Activated CD8-positive, alpha-beta memory T cell treated with anti-CD3 and anti-CD28 coated beads for 24 hours (primary cell): Measurements from ENCODE around the gene URB1.
A peak's percentile ranks its signal among the peaks of the same experiment; 100 is the strongest.
"Not testable (repeated sequence)": the region's sequence is repeated elsewhere in the genome, so short reads cannot be mapped to it uniquely, and the experiment has no call there.

Source experiments
- DNase-seq: peaks from one replicate; pipeline ENCODE4 v3.0.0-alpha.2; 2020

Gene URB1

DNA sequence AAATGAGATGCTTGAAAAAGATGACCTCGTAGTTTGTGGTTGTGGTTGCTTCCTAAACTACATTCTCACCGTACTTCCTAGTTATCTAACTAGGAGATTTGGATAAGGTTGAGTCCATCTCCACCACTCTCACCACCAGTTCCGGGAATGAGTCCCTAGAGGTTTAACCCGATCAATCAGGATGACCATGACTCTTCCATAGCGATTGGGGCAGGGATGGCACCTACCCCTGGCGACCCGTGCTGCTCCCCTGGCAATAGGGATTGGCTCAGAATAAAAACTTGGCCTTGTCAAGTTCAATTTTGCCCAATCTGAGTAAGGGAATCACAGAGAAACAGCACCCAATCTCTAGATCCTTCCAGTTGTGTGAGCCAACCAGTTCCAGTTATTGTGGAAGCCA lies 111.3 kb downstream of the URB1 start:
- DNase-seq: no peak

DNA sequence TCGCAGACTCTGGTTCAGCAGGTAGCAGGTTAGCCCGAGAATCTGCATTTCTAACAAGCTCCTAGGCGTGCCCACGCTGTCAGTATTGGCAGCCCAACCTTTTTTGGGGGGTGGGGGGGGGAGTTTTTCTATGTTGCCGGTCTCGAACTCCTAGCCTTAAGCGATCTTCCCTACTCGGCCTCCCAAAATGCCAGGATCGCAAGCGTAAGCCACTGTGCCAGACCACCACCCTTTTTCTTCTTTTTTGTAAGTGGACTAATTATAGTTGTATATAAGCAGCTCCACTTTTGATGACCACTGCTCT lies 113.5 kb downstream of the URB1 start:
- DNase-seq: no peak

DNA sequence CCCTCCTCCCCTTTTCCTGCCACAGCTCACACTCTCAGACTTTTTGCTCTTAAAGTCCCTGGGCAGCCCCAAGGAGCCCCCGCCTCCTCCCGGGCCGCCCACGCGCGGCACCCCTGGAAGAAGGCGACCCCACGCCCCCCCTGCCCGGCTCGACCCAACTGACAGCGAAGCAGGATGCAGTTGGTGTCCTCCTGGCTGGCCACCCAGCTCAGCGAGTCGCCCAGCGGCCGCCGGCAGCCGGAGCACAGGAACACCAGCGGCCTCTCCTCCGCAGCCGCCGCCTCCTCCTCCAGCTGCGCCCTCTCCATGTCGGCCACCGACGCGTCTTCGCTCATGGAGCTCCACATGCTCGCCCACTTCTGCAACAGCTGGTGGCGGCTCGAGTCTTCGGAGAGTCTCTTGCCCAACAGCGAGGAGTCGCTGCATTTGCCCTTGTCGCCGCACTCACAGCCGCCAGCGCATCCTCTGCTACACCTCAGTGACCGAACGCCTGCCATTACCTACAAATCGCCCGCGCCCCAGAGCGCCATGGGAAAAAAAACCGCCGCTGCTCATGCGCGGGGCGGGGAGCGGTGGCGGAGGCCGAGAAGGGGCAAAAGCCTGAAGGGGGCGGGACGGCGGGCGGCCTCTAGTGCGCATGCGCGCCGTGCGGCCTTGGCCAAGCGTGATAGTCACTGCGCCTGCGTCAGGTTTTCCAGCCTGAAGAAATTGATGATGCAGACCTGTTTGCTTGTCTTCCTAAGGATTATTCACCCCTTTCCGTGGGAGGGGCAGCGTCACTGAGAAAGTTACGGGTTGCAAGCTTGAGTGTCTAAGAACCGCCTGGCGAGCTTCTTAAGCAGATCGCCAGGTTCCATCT lies 114.1 kb downstream of the URB1 start, which contains the start of gene MIS18A:
TSS of gene MIS18A (minus strand) at position 532 of the 859 bp plus-strand sequence. CDS start at position 497, 35 bp downstream.
- DNase-seq: peak; percentile 99

DNA sequence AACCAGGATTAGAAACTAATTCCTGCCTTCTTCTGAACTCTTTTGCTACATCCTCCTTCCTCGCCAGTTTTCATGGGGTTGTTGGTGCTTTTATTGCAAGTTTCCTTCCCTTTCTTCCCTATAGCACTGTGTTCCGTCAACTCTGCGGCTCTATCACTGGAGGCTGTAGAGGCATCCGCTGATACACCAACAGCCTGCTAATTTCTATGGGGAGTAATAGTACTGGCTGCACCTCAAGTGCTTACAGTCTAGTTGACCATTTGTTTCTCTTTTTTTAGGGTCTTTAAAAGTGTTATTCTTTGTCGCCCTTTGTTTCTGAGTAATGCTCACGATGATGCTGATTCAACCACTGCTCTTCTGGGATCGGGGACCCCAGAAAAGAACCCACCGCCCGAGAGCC lies 114.7 kb downstream of the URB1 start:
- no peak for DNase-seq

DNA sequence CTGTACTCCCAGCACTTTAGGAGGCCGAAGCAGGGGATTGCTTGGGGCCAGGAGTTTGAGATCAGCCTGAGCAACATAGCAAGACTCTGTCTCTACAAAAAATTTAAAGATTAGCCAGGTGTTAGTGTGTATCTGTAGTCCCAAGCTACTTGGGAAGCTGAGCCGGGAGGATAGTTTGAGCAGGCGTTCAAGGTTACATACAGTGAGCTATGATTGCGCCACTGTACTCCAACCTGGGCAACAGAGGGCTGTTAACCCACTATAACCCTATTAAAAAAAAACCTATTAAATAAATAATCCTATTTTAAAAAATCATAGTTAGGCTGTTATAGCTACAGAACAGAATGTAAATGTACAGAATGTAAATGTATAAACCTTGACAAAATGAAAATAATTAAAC lies 116.1 kb downstream of the URB1 start:
- no peak for DNase-seq

DNA sequence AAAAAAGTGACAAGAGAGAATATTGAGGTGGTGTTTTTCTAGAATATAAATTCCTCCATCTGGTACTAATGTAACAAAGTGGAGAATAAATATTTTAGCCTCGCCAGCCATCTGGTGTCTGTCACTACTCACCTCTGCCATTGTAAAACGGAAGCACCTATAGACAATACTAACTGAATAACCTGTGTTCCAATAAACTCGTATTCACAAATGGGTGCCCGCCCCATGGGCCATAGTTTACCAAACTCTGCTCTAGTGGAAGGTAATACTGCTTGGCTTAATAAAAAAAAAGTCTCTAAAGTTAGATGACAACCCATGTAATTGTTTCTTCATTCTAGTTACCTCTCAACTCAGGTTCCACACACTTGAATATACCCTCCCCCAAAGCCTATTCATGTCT lies 122.1 kb downstream of the URB1 start:
- no peak for DNase-seq

DNA sequence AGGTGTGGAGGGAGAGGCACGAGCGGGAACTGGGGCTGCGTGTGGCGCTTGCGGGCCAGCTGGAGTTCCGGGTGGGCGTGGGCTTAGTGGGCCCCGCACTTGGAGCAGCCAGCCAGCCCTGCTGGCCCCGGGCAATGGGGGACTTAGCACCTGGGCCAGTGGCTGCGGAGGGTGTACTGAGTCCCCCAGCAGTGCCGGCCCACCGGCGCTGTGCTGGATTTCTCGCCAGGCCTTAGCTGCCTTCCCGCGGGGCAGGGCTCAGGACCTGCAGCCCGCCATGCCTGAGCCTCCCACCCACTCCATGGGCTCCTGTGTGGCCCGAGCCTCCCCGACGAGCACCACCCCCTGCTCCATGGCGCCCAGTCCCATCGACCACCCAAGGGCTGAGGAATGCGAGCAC lies 127.5 kb downstream of the URB1 start:
- not testable (repeated sequence) for DNase-seq

DNA sequence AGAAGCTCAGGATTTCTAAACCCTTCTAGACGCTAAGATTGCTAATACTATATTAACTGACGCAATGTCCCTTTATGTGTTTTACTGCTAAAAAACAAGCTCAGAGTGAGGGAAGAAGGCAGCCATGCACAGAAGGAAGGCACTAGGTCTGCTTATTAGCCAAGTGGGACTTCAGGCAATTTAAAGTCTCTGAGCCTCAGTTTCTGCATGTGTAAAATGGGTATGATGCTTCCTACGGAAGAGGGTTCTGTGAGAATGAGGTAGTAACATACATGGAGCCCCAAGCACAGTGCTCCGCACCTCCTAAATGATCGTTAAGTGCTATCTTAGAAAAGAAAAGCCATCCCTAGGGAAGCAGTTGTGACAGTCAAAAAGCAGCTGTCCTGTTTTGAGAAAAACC lies 130.9 kb downstream of the URB1 start:
- no peak for DNase-seq
